GM21576 (cell line): Measurements from ENCODE around the gene TRMT6.

ENCODE experiments used
- ATAC-seq: cut with Tn5 transposase; IDR thresholded peaks from one replicate; pipeline ENCODE4 v1.9.1; 2021; ENCODE audit warnings: mild to moderate bottlenecking, moderate library complexity; ENCODE audit not compliant: unreplicated experiment

TRMT6 gene

DNA sequence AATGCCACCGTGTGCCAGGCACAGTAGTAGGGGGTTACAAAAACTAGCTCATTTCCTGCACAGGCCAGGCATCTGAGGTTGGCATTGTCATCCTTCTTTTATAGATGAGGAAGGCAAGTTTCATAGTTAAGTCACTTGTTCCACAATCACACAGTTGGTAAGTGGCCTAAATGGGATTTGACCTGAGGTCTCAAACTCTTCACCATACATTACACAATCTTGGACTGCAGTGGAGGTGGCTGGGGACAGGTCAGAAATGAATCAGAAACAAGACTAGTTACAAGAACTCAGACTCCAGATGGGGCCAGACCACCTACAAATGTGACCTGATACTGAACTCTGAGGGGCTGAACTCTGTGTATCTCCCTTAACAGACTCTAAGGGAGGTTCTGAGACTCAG, 49.4 kb downstream of the TRMT6 start:
- ATAC-seq: no peak

DNA sequence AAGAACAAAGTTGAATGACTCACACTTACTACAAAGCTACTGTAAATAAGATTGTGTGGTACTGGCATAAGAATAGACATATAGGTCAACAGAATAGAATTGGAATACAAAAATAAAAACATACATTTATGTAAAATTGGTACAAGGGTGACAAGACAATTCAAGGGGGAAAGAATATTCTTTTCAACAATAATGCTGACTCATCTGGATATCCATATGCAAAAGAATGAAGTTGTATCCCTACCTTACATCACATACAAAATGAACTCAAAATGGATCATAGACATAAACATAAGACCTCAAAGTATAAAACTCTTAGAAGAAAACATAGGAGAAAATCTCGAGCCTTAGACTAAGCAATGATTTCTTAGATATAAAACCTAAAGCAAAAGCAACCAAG, 50.9 kb downstream of the TRMT6 start:
- ATAC-seq: no peak

DNA sequence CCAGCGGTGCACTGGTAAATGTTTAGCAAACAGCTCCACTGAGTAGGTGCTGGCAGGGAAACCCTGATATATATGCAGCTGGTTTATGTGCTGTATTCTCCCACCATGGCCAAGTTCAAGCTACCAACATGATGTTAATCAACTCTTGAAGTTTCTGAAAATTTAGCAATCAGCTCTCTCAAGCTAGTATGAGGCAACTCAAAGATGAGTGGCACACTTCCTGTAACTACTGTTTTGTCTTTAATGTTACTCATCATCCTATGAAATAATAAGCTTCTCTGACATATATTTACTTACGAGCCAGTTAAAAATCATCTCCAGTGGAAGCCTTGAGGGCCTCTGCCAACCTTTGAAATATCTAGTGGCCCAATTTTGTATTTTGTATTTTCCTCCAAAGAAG, 54.7 kb downstream of the TRMT6 start:
- no peak for ATAC-seq

DNA sequence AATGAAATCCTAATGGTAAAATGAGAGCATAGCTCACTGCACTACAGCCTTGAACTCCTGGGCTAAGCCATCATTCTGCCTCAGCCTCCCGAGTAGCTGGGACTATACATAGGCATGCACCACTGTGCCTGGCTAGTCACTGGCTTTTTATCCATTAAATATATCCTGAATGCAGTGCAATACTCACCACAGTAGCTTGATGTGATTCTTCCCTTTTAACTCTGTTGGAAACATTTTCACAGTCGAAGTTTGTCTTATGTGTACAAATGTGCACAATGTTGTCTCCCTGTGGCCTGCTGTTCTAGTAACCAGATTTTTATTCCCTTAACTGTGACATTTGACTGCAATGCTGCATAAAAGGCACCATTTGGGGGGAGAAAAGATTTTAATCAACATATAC, 56.7 kb downstream of the TRMT6 start:
- ATAC-seq: no peak

DNA sequence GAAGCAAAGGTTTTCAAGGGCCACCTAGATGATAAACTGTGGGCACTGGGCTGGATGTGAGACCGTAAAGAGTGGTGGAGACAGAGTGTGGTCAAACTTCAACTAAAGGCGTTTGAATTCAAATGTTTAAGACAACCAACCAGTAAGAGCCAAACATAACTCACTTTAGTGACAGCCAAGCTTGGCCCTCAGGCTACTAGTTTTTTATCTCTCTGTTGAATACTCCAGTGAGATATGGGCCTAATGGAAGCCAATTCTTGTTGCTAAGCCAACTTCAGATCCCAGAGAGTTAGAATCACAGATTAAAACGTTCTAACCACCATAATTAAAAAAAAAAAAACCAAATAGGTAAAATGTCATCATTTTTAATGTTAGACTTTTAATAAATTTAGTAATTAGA, 57.3 kb downstream of the TRMT6 start:
- no peak for ATAC-seq

DNA sequence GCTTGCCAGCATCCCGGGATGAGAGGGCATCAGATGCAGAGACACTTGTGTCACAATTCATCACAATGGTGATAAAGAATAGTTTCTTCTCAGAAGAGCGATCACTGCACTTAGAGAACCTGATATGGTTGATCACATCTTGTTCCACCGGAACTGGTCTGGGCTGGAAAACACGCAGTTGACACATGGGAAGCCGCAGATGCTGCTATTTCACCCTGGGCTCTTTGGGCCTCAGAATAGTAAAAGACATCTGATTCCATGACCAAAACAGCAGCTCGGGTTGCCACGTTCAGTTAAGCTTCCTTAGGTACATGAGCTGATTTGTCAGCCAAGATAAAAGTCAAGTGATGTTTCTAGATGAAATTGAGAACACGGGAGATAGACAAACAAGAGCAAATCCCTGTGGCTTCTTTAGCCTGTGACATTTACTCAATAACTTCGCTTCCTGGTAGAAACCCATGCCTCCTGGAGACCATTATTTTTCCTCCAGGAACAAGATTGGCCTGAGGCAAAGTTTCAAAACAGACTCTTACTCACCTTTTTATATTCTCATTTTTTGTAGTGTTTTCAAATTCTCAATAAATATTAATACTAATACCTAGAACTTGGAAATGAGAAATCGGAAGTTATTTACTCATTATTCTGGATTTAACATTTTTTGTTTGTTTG, 59.4 kb downstream of the TRMT6 start:
- no peak for ATAC-seq

DNA sequence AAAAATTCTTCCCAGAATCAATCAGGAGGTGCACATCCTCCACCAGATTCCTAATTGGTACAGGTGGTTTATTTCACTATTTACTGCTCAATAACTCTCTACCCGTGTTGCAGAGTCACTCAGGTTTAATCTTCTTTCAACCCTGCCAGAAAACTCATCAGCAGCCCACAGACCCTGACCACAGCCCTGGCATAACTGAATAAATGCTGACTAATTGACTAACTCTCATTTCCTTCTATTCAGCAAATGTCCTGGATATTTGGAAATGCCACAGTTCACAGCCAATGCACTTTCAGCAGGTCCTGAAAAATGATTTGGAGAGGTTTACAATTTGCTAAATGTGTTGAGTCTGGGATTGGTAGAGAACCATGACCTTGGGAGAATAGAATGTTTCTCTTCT, 62.3 kb downstream of the TRMT6 start:
- ATAC-seq: no peak

DNA sequence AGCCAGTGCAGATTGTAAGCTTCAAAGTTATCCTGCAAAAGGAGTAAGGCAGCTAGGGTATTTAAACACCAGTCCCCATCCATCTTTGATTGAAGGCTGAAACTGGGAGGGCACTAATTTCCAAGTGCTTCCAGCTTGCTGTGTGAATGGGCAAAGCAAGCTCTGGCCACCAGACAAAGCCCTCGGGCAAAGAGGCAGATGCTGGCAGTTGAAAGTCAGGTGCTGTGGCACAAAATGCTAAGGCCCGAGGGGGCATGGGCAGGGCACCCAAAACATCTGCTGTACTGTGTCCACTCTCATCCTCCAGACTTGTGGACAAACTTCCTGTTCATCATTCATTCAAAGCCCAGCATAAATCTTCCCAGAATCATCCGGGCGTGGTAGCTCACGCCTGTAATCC, 62.9 kb downstream of the TRMT6 start:
- no peak for ATAC-seq
